GM21390 (cell line): ENCODE results near the gene CA6.
"Not testable (repeated sequence)": the region's sequence is repeated elsewhere in the genome, so short reads cannot be mapped to it uniquely, and the experiment has no call there.

Source experiments
- ATAC-seq: cut with Tn5 transposase; IDR thresholded peaks from one replicate; pipeline ENCODE4 v1.9.1; 2021; ENCODE audit not compliant: unreplicated experiment

Gene CA6

DNA sequence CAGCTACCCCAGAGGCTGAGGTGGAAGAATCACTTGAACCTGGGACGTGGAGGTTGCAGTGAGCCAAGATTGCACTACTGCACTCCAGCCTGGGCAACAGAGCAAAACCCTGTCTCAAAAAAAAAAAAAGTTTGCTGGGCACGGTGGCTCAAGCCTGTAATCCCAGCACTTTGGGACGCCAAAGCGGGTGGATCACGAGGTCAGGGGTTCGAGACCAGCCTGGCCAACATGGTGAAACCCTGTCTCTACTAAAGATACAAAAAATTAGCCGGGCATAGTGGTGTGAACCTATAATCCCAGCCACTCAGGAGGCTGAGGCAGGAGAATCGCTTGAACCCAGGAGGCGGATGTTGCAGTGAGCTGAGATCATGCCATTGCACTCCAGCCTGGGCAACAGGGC lies 23.2 kb downstream of the CA6 start:
- not testable (repeated sequence) for ATAC-seq

DNA sequence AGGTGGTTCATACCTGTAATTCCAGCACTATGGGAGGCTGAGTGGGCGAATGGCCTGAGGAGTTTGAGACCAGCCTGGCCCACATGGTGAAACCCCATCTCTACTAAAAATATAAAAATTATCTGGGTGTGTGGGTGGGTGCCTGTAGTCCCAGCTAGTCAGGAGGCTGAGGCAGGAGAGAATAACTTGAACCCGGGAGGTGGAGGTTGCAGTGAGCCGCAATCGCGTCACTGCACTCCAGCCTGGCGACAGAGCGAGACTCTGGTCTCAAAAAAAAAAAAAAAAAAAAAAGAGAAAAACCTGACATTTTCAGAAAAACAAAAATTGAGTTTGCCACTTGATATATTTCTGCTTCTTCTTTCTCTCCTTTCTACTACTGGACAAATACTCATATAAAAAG lies 24.3 kb downstream of the CA6 start:
- no peak for ATAC-seq

DNA sequence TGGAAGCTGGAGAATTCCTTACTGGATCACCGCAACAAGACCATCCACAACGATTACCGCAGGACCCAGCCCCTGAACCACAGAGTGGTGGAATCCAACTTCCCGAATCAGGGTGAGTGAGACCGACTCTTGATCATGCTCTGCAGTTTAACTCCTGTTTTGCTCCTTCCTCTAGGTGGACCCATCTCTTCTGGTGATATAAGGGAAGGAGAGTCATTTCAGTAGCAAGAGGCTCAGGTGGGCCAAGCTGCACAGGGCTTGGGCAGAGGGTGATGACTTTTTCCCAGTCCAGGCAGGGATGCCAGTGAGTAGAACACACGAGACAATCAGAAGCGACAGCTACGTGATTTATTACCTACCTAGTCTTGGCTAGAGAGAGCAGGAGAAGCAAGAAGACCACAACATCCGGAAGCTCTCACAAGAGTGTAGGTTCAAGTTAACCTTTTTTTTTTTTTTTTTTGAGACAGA lies 25.2 kb downstream of the CA6 start:
- no peak for ATAC-seq

DNA sequence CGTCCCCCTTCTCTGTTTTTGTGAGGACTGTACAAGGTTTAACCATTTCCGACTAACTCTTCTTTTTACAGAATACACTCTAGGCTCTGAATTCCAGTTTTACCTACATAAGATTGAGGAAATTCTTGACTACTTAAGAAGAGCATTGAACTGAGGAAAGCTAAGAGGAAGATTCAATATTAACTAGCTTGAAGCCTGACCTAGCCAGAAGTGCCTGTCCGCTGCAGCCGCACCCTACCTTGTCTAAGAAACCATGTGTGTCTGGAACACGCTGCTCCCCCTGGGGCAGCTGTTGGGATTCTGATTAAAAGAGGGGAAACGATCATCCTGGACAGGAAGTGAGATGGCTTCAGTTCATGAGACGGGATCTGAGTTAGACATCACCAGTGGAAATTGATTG lies 28.9 kb downstream of the CA6 start:
- ATAC-seq, result no peak

DNA sequence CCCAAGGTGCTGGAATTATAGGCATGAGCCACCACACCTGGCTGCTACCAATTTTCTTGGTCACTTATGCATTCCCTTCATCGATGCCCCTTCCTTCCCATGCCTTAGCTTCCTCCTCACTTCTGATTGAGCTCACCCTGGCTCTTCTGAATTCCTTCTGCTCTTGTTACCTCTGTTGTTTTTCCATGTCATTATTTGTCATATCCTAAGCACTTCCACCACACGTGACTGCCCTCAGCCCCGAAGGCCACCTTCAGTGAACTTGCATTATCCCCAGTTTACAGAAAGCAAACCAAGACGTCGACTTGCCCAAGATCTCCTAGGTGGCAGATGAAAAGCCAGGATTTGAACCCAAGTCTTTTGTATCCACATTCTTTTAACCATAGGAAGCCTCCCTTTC lies 30.7 kb downstream of the CA6 start:
- no peak for ATAC-seq

DNA sequence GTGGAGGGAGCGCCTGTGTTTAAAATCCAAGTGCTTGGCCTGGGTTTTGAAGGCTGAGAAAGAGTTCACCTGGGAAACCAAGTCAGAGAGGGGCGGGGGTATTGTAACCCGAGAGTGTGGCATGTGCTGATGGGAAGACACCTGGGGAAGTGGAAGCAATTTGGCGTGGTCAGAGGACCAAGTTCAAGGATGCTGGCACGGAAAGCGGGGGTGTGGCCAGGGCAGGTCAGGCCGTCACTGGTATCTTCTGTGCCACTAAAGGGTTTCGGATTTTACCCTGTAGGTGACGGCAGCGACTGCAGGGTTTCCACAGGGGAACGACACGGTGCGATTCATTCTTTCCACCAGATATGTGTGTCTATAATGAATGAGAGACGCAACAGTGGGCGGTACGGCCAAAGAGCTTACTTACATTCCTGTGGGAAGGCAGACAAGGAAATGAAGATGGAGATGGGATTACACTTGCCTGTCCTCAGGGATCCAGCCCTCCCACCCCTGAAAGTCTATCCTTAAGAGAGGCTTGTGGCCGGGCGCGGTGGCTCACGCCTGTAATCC lies 31.3 kb downstream of the CA6 start:
- ATAC-seq, result no peak

DNA sequence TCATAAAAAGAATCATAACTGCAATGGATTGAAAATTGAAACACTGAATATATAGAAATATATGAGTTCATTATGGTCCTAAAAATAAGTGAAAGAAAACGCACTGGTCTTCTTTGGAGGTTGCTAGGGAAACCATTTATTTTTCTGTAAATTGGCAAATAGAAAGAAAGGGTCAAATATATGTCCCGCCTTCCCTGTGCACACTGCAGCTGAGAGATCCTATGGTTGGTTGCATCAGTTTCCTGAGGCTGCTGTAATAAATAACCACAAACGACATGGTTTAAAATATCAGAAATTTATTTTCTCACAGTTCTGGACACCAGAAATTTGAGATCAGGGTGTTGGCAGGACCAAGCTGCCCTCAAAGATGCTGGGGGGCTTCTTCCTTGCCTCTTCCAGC lies 35.0 kb downstream of the CA6 start:
- ATAC-seq, result no peak

DNA sequence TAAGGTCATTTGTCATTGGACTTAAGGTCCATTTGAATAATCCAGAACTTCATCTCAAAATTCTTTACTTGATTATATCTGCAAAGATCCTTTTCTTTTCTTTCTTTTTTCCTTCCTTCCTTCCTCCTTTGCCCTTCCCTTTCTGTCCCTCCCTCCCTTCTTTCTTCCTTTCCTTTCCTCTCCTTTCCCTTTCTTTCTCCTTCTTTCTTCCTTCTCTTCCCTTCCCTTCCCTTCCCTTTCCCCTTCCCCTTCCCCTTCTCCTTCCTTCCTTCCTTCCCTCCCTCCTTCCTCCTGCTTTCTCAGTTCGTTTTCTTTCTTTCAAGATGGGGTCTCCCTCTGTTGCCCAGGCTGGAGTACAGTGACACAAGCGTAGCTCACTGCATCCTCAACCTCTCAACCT lies 35.5 kb downstream of the CA6 start:
- no peak for ATAC-seq

DNA sequence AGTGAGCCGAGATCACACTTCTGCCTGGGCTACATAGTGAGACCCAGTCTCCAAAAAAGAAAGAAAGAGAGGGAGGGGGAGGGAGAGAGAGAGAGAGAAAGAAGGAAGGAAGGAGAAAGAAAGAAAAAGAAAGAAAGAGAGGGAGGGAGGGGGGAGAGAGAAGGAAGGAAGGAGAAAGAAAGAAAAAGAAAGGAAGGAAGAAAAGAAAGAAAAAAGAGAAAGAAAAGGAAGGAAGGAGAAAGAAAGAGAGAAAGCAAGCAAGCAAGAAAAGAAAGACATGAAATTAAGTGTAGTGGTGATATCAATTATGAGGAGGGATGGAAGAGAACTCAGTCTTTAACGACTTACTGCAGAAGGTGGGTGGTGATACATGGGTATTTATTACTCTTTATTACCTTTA lies 38.5 kb downstream of the CA6 start:
- no peak for ATAC-seq

DNA sequence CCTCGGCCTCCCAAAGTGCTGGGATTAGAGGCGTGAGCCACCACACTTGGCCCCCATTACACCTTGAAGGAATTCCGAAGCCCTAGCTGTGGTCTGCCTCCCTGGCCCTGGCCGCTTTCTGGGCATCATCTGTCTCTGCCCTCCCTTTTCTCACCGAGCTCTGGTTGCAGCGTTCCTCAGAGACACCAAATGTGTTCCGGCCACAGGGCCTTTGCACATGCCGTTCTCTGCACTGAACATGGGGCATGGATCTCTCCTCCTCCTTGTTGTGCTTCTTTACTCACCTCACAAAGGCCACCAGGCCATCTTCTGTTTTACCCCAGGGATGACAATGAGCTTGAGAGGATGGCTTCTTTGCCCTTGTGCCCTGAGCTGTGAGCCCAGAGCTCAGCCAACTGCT lies 39.3 kb downstream of the CA6 start:
- ATAC-seq, result no peak

DNA sequence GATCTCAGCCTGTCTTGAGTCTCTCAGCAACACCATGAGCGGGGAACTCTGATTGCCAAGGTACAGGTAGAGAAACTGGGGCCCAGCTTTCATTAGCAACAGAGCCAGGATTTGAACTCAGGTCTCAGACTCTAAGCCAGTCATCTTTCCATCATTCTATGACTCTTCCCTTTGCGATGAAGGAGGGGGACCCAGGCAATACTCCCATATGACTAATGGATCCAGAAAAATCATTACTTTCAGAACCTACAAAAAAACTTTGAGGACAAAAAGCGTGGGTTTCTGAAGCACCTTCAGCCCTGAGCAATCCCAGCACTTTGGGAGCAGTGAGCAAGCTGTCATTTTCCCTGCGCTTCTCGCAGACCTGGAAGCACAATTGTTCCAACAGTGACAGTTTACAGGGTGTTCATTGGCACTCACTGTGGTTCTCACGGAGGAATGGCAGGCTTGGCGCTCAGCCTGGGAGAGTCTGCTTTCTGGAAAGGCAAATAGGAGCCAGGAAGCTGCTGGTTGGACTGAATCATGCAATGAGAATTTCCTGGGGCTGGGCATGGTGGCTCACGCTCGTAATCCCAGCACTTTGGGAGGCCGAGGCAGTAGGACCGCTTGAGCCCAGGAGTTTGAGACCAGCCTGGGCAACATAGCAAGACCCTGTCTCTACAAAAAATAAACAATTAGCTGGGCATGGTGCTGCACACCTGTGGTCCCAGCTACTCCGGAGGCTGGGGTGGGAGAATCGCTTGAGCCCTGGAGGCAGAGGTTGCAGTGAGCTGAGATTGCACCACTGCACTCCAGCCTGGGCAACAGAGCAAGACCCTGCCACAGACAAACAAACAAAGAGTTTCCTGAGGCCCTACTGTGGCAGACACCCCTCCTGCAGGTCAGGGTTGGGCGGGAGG lies 40.5 kb downstream of the CA6 start:
- ATAC-seq, result no peak

DNA sequence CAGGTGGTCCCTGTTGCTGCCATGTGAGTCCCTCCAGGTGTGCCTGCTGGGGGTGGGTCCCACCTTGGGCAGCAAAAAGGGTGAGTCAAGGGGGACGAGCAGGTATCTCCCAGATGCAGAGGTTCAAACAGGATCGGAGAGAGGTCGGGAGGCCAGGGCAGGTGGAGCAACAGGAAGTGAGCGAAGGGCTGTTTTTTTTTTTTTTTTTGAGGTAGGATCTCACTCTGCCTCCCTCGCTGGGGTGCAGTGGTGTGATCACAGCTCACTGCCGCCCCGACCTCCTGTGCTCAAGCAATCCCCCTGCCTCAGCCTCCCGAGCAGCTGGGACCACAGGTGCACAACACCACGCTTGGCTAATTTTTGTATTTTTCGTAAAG lies 41.1 kb downstream of the CA6 start:
- no peak for ATAC-seq

DNA sequence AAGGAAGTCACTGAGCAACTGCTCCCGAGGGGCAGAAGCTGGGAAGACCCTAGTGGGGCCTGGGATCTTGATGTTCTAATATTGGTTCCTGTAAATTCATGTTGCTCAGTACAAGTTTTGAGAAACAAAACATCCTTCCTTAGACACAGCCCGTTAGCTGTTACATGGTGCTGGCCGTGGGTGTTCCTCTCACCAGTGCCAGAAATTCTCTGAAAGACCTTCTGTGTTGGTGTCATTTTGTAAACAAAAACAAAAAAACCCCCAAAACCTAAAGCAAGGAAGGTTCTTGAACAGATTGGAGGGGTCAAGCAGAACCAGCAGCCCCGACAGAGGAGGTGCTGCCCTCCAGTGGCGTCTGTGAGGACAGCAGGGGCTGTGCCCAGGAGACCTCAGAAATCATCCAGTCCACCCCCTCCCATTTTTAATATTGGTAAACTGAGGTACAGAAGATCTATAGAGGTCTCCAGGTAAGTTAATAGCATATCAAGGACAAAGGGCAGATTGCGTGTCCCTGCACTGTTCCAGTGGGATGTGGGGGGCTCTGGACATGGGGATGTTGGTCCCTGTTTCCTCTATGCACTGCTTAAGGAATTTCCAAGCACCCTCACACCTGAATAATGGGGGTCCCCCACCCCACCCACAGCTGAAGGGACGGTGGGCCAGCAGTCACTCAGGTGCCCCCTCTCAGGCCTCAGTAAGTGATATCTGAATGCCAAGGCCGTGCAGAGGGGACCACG lies 42.4 kb downstream of the CA6 start:
- ATAC-seq, result no peak

DNA sequence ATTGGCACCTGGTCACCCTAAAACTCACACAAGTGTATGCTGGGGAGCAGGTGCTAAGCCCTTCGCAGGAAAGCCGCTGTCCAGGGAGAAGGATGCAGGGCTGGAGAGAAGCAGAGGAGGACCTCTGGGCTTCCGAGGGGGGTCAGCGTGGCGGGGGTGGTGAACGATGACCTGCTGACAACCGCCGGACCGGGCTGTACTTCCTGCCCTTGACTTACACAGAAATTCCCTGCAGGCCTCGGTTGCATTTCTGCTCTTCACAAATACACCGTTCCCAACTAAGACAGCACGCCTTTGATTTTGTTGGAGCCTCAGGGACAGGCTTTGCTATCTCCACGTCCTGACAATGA lies 42.9 kb downstream of the CA6 start:
- no peak for ATAC-seq

DNA sequence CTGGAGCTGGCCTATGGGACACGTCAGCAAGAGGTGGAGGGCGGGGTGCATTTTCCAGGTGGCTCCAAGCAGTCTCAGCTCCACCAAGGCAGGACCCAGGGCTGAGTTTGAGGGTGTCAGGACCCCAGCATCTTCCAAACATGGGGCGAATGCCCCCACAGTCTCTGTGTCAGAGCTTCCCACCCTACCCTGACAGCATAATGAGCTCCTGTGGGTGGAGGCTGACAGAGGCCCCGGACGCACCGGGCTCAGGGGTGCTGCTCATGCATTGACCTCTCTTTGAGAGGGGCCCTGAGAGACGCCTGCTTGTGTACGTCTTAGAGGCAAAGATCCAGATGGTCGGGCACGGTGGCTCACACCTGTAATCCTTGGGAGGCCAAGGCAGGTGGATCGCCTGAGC lies 43.4 kb downstream of the CA6 start:
- ATAC-seq, result no peak

DNA sequence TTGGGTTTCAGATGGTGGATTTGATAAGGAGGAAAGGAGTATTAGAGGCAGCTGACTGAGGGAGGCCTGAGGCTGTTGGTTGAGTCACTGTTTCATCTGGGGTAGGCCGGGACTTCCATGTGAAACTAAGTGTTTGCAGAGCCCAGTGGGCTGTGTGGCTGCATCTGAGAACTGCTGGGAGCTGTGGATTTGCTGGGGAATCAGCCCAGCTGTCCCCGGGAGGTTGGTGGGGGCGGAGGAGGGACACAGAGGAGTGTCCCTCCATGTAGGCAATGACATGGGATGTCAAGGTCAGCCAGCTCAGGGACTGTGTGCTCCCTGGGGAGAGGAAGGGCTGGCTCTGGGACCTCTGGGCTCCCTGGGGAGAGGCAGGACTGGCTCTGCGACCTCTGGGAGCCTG lies 44.2 kb downstream of the CA6 start:
- ATAC-seq, result no peak

DNA sequence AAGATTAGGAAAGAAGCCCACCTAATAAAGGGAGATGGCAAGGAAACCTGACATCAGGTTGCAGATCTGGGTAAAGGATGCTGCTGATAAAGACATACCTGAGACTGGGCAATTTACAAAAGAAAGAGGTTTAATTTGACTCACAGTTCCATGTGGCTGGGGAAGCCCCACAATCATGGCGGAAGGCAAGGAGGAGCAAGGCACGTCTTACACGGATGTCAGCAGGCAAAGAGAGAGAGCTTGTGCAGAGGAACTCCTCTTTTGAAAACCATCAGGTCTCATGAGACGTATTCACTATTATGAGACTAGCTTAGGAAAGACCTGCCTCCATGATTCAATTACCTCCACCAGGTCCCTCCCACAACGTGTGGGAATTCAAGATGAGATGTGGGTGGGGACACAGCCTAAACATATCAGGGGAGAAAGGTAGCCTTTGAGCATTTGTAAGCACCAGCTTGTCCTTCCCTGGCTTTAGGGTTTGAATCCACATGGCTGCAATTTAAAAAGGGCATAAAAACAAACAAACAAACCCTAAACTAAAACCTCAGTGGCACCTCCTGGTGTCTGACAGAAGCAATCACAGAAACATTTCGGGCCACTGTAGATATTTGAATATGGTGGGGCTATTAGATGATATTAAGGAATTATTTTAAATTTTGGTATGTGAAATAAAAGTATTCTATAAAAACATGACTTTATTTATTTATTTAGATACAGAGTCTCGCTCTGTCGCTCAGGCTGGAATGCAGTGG lies 47.4 kb downstream of the CA6 start:
- no peak for ATAC-seq

DNA sequence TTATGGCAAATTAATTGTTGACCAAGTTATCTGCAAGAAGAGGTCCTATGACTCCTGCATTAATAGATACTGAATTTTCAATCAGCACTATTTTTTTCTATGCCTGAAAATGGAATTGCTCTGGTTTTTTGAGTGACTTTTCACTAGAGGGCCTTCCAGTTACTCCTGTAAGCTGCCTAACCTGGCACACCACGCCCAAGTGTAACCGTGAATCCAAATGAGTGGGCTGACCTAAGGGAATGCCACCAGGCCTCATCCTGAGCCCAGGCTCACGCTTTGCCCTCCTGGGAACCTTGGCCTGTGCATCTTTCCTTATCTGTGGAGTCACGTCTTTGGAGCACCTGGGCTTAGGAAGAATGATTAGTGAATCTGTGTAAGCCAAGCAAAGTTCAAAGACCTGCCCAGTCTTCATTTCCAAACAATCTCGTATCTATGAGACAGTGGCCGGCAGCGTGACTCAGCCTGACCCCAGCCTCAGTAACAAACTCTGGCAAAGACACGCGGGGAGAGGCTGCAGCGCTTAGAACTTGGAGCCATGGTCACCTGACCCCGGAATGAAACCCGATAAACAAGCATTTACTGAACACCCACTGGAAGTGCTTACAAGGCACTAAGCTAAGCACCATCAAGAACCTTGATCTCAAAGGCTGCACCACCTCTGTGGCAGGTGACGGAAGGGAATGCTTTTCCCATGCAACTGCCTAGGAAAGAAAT lies 48.5 kb downstream of the CA6 start:
- ATAC-seq, result not testable (repeated sequence)

DNA sequence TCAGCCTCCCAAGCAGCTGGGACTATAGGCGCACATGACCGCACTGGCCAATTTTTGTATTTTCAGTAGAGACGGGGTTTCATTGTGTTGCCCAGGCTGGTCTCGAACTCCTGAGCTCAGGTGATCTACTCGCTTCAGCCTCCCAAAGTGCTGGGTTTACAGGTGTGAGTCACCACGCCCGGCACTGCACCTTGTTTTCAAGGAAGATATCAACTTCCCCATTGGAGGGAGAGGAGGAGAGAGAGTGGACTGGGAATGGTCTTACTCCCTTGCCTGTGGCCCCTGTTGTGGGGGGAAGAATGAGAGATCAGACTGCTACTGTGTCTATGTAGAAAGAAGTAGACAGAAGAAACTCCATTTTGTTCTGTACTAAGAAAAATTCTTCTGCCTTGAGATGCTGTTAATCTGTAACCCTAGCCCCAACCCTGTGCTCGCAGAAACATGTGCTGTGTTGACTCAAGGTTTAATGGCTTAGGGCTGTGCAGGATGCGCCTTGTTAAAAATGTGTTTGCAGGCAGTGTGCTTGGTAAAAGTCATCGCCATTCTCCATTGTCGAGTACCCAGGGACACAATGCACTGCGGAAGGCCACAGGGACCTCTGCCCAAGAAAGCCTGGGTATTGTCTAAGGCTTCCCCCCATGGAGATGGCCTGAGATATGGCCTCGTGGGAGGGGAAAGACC lies 56.0 kb downstream of the CA6 start:
- not testable (repeated sequence) for ATAC-seq

DNA sequence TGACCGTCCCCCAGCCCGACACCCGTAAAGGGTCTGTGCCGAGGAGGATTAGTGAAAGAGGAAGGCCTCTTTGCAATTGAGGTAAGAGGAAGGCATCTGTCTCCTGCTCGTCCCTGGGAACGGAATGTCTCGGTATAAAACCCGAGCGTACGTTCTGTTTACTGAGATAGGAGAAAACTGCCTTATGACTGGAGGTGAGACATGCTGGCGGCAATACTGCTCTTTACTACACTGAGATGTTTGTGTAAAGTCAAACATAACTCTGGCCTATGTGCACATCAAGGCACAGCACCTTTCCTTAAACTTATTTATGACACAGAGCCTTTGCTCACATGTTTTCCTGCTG lies 56.5 kb downstream of the CA6 start:
- not testable (repeated sequence) for ATAC-seq
